HG03196 (cell line): Measurements from ENCODE around the gene HCK.

Experiments used
- ATAC-seq: cut with Tn5 transposase; IDR thresholded peaks from one replicate; pipeline ENCODE4 v1.9.1; 2021; ENCODE audit not compliant: unreplicated experiment

The HCK gene

GRCh38 chr20:32052090-32052777, at the start of gene HCK:
TSS of gene HCK (plus strand) at chr20:32052242.
- no peak for ATAC-seq

DNA sequence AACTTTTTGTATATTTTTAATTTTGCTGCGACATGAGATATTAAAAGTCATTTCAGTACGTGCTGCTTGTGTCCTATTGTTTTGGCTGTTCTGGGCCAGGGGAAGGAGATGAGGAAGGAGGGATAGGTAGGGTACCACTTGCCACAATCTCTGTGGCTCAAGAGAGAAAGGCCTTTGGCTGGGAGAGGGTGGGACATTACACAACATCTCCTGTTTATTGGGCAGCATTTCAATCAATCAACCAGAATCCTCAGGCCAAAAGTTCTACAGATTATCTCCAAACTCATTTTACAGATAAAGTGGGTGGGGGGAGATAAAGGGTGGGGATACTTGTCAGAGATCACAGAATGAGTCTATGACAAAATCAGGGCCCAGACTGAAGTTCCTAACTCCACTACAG, 48.7 kb upstream of the HCK start:
- no peak for ATAC-seq

- ATAC-seq, result no peak
Measured at GRCh38 chr20:32004963-32005362, 47.1 kb upstream of the HCK start.

- ATAC-seq, result no peak
Measured at GRCh38 chr20:32006053-32006452, 46.0 kb upstream of the HCK start.

DNA sequence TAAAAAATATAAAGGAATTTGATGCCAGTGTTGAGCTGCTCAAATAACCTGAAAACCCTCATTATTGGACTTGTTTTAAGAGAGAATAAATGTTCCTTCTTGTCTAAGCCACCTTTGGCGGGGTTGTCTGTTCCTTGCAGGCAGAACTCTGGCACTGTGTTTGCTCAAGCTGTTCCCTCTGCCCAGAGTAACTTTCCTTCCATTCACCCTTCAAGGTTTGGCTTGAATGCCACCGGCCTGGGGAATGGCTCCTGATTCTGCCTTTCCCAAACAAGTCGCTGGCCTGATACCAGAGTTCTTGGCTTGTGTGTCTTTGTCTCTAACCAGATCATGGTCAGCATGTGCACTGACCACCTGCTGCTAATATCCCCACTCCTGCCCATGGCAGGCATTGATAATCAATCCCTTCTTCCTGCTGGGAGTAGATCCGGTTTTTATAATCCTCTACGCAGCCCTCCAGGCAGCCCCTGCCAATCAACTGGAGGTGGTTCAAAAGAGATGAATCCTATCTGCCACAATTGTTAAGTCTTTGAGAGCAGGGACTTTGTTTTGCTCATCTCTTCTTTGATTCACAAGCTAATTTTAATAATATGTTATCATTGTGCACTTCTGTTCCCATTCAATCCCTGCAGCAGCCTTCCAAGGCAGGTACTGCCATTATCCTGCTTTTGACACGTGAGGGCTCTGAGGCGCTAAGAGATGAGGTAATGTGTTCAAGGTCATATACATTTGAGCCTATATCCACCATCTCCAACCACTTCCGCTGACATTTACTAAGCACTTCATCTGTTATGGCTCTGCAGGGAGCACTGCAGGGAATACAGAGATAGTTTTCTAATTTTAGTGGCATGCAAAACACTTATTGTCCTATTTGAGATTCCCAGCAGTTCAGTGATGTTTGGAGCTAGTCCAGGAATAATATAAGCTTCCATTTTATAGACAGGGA, 44.9 kb upstream of the HCK start:
- ATAC-seq, result no peak

DNA sequence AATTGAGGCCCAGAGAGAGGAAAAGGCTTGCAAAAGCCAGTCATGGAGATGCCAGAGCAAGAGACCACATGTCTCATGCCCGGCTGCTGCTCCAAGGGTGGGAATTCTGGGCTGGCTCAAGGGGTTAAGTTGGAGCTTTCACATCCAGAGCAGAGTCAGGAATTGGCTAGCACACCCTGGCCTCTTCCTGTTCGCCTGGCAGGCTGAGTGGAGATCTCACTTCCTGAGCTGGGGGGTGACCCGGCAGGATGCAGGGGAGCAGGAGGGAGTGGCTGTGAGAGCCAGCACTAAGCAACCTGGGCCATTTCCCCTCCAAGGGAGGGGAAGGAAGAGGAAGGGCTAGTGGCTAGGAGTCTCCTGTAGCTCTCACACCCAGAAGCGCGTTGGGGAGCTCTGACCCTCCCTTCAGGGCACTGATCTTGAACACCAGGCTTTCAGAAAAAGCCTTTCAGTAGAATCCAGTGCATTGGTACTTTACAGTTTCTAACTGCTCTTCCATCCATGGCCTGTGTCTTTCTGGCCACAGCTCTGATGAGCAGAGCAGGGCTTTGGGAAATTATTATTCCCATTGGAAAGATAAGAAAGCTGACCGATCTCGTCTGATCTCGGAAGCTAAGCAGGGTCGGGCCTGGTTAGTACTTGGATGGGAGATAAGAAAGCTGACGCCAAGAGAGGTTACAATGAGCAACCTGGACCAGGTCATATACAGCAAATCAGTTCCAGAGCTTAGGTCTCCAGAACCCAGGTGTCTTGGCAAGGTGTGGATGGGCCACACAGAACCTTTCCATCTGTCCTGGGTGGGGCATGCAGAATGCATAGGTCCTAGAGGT, 44.0 kb upstream of the HCK start:
- ATAC-seq, result no peak

GRCh38 chr20:32009564-32009963, 42.5 kb upstream of the HCK start:
- no peak for ATAC-seq

DNA sequence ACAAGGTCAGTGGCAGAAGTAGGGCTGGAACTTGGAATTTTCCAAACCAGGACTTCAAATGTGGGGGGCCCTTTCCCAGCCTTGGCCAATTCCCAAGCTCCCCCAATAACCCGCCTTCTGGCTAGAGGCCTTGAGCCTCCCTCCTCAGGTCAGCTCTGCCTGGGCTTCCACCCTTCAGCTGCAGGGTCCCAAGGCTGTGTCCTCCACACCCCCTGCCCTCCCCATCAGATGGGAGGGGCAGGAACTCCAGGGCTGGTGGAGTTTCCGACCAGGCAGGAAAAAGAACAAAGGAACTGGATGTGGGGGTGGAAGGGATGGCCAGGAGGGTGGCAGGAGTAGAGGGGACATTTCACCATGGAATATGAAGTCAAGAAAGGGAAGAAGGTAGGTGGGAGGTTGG, 41.9 kb upstream of the HCK start, which contains the start of gene CCM2L:
Gene CCM2L, plus strand, starts transcription at position 338 of the 400 bp plus-strand sequence. Its CDS starts 17 bp downstream, at position 355.
- ATAC-seq, result no peak

GRCh38 chr20:32010666-32011065, 41.4 kb upstream of the HCK start:
- no peak for ATAC-seq

DNA sequence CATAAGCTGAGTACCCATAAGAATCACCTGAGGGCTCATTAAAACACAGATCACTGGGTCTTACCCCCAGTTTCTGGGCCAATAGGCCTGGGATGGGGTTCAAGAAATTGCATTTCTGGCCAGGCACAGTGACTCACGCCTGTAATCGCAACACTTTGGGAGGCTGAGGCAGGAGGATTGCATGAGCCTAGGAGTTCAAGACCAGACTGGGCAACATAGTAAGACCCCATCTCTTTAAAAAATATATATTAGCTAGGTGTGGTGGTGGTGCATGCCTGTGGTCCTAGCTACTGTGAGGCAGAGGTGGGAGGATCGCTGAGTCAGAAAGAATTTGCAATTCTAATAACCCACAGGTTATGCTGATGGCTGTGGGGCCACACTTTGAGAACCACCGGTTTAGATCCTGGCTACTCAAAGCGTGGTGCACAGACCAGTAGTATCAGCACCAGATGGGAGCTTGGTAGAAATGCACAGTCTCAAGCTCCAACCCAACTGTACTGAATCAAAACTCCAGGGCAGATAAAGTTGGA, 39.8 kb upstream of the HCK start:
- no peak for ATAC-seq

- no peak for ATAC-seq
Measured at GRCh38 chr20:32013326-32013725, 38.7 kb upstream of the HCK start.

- ATAC-seq, result no peak
Measured at GRCh38 chr20:32017711-32018251, 34.3 kb upstream of the HCK start.

DNA sequence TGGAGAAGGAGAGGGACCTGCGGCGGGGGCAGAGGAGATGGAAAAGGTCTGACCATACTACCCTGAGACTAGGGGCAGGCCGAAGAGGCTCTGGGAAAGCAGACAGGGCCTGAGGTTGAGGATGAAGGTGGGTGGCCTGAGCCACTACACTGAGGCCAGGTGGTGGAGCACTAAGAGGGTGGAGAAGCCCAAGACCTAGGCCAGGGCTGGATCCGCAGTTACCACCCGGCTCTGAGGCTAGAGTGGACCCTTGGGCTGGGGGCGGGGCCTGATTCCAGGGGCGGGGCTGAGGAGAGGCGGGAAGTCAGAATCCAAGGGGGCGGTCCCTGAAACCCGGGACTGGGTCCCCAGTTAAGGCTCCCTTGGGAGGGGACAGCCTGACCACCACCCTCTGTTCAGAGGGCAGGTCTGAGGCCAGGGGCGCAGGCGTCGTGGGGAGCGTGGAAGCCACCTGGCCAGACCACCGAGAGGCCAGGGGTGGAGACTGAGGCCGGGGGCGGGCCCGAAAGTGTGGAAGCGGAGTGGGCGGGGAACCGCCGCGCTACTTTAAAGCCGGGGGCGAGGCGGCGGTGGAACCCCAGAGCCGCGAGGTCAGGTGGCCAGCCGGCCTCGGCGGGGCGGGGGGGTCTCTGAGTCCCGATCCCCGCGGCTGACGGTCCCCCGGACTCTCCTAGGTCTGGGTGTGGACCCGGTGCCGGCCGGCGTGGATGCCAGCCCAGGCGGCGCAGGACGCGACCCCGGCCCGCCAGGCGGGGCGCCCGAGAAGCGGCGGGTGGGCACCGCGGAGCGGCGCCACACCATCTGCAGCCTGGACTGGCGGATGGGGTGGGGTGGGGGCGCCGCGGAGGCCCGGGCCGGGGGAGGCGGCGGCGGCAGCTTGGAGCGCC, 33.5 kb upstream of the HCK start:
- no peak for ATAC-seq

GRCh38 chr20:32019156-32019510, 32.9 kb upstream of the HCK start:
- ATAC-seq, result no peak

DNA sequence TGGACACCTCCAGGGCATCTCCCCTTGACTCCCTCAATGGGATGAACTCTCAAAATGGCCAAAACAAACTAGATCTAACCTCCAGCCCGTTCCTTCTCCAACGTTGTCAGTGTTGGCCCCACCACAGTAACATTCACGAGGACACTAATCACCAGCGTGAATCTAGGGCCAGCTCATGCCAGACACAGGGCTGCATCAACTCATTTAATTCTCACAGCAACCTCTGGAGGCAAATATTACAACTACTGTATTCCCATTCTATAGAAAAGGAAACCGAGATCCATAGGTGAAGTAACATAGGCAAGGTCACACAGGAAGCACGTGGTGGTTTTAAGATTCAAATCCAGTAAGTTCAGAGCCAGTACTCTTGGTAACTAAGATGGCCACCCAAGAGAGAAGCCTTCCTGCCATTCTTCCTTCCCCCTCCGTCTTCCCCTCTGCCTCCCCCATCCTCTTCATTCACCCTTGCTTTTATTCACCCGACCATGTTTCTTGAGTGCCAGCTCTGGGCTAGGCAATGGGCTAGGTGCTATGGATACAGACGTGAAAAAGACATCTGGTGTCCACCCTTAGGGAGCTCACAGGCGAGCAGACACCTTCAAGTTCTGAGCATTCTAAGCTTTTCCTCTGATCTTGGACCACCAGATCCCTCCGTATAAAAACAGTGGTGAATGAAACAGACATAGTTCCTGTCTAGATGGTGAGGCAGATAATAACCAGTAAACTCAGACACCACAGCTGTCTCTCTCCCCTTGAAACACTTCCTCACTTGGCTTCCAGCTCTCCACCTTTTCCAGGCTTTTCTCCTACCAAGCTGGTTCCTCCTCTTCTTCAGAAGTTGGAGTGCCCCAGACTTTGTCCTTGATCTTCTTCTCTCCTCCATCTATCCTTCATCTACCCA, 32.2 kb upstream of the HCK start:
- ATAC-seq, result no peak

DNA sequence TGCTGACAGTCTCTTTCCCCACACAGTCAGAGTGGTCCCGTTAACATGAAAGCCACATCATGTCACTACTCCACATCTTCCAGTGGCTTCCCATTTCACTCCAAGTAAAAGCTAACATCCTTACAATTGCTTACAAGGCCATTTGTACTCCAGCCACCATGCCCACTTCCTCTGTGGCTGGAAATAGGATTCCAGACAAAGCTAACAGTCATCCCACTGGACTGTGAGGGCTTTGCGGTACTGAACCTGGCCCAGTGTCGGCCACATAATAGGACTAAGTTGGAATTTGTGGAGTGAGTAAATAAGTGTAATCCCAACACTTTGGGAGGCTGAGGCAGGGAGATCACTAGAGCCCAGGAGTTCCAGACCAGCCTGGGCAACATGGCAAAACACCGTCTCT, 31.0 kb upstream of the HCK start:
- no peak for ATAC-seq

GRCh38 chr20:32024683-32025295, 27.3 kb upstream of the HCK start:
- no peak for ATAC-seq

DNA sequence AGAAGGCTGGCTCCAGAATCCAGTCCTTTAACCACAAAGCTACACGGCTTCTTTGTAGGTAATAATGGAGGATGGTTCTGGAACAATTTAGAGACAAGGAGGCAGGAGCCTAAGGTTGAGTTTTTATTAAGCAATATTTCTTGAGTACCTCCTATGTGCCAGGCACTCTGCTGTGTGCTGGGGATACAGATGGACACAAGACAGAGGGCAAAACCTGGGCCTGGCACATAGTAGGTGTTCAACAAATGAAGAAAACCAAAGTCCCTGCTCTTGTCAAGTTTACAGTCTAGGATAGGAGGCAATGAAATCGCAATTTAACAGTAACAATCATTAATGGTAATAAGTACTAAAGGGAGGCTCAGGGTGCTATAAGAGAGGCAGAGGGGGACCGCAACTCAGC, 24.4 kb upstream of the HCK start:
- no peak for ATAC-seq
